SK-N-SH treated with all-trans-retinoic acid at 6 μM for 48 hours (cell line): ENCODE measurements around the gene ILK.

Source experiments
- ATAC-seq: fragments of 200-7000 bp; cut with Tn5 transposase; 3 replicates; pipeline ENCODE4 v1.9.1; 2020; ENCODE audit warnings: mild to moderate bottlenecking, moderate library complexity
- ARNTL ChIP-seq: fragments of 450-650 bp; formaldehyde crosslinking; IDR thresholded peaks from 2 replicates; pipeline ENCODE4 v1.5.0; 2020; ENCODE audit warnings: low read depth, mild to moderate bottlenecking, moderate library complexity, borderline replicate concordance
- BACH2 ChIP-seq: fragments of 250-450 bp; sonication (Bioruptor Pico); IDR thresholded peaks from 2 replicates; pipeline ENCODE4 v1.9.0; 2021; ENCODE audit warnings: mild to moderate bottlenecking, borderline replicate concordance
- CSDC2 ChIP-seq: fragments of 250-450 bp; sonication (Bioruptor Pico); IDR thresholded peaks from 2 replicates; pipeline ENCODE4 v1.5.0; 2020; ENCODE audit warnings: mild to moderate bottlenecking, moderate library complexity
- ESRRG ChIP-seq: fragments of 250-450 bp; sonication (Bioruptor Pico); IDR thresholded peaks from 2 replicates; pipeline ENCODE4 v1.6.1; 2021; ENCODE audit warnings: mild to moderate bottlenecking
- GLIS3 ChIP-seq: fragments of 250-450 bp; sonication (Bioruptor Pico); IDR thresholded peaks from 2 replicates; pipeline ENCODE4 v1.5.0; 2020; ENCODE audit warnings: mild to moderate bottlenecking, moderate library complexity
- ISL1 ChIP-seq: fragments of 250-450 bp; sonication (Bioruptor Pico); IDR thresholded peaks from 2 replicates; pipeline ENCODE4 v2.1.2; 2022; ENCODE audit warnings: mild to moderate bottlenecking, moderate library complexity
- OSR1 ChIP-seq: fragments of 250-450 bp; sonication (Bioruptor Pico); IDR thresholded peaks from 2 replicates; pipeline ENCODE4 v1.8.0; 2022; ENCODE audit warnings: moderate library complexity, mild to moderate bottlenecking, inconsistent platforms
- PPARA ChIP-seq: fragments of 250-450 bp; sonication (Bioruptor Pico); IDR thresholded peaks from 2 replicates; pipeline ENCODE4 v1.5.0; 2020; ENCODE audit warnings: mild to moderate bottlenecking, borderline replicate concordance
- RARB ChIP-seq: fragments of 250-450 bp; sonication (Bioruptor Pico); IDR thresholded peaks from 2 replicates; pipeline ENCODE4 v1.8.0; 2021; ENCODE audit warnings: mild to moderate bottlenecking, moderate library complexity
- SNAI2 ChIP-seq: fragments of 250-450 bp; sonication (Bioruptor Pico); IDR thresholded peaks from 2 replicates; pipeline ENCODE4 v1.5.0; 2020; ENCODE audit warnings: mild to moderate bottlenecking, moderate library complexity
- TOX ChIP-seq: fragments of 250-450 bp; sonication (Bioruptor Pico); IDR thresholded peaks from 2 replicates; pipeline ENCODE4 v1.8.0; 2021; ENCODE audit warnings: mild to moderate bottlenecking, moderate library complexity, borderline replicate concordance
- ZC3H10 ChIP-seq: fragments of 250-450 bp; sonication (Bioruptor Pico); IDR thresholded peaks from 2 replicates; pipeline ENCODE4 v1.5.1; 2021; ENCODE audit warnings: mild to moderate bottlenecking, moderate library complexity
- ZFP3 ChIP-seq: fragments of 250-450 bp; sonication (Bioruptor Pico); IDR thresholded peaks from 2 replicates; pipeline ENCODE4 v1.5.0; 2020; ENCODE audit warnings: mild to moderate bottlenecking, moderate library complexity
- ZFP30 ChIP-seq: fragments of 450-650 bp; formaldehyde crosslinking; IDR thresholded peaks from 2 replicates; pipeline ENCODE4 v1.5.0; 2022; ENCODE audit warnings: mild to moderate bottlenecking, moderate library complexity
- ZNF565 ChIP-seq: fragments of 450-650 bp; formaldehyde crosslinking; conservative IDR thresholded peaks from 2 replicates; pipeline ENCODE4 v1.5.0; 2020; ENCODE audit warnings: low read depth, mild to moderate bottlenecking, moderate library complexity
- ZNF70 ChIP-seq: fragments of 450-650 bp; formaldehyde crosslinking; IDR thresholded peaks from 2 replicates; pipeline ENCODE4 v1.5.0; 2020; ENCODE audit warnings: mild to moderate bottlenecking, moderate library complexity
- ZNF8 ChIP-seq: fragments of 450-650 bp; formaldehyde crosslinking; IDR thresholded peaks from 2 replicates; pipeline ENCODE4 v1.5.0; 2020; ENCODE audit warnings: mild to moderate bottlenecking, moderate library complexity
- TF ChIP-seq, protein P1 (sequence below): fragments of 250-450 bp; sonication (Bioruptor Pico); IDR thresholded peaks from 2 replicates; pipeline ENCODE4 v1.5.1; 2020; ENCODE audit warnings: low read depth, mild to moderate bottlenecking, moderate library complexity
- TF ChIP-seq, protein P2 (sequence below): fragments of 250-450 bp; sonication (Bioruptor Pico); IDR thresholded peaks from 2 replicates; pipeline ENCODE4 v1.5.1; 2021; ENCODE audit warnings: mild to moderate bottlenecking, moderate library complexity
- TF ChIP-seq, protein P3 (sequence below): fragments of 250-450 bp; sonication (Bioruptor Pico); IDR thresholded peaks from 2 replicates; pipeline ENCODE4 v1.5.0; 2020; ENCODE audit warnings: mild to moderate bottlenecking, moderate library complexity
- TF ChIP-seq, protein P4 (sequence below): fragments of 250-450 bp; sonication (Bioruptor Pico); IDR thresholded peaks from 2 replicates; pipeline ENCODE4 v1.8.0; 2021; ENCODE audit warnings: low read depth, mild to moderate bottlenecking, moderate library complexity, borderline replicate concordance

ILK gene

DNA sequence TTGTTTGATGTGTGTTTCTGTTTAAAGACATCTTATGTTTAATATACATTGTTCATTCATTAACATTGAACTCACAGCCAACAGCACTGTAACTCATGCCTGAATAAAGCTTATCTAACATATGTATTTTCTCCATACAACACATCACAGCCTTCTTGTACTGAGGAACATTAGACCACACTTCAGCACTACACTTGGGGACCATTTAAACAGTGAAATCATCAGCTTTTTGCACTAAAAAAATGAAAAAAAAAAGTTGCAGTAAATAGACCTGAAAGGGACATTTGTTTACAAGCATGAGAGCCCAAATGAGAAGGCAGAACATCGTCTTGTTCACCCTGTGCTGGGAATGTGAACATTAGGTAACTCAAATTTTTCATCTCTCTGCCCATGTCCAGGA is 31.0 kb downstream of the ILK start:
- TF ChIP-seq, protein P1, sequence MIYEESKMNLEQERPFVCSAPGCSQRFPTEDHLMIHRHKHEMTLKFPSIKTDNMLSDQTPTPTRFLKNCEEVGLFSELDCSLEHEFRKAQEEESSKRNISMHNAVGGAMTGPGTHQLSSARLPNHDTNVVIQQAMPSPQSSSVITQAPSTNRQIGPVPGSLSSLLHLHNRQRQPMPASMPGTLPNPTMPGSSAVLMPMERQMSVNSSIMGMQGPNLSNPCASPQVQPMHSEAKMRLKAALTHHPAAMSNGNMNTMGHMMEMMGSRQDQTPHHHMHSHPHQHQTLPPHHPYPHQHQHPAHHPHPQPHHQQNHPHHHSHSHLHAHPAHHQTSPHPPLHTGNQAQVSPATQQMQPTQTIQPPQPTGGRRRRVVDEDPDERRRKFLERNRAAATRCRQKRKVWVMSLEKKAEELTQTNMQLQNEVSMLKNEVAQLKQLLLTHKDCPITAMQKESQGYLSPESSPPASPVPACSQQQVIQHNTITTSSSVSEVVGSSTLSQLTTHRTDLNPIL (CRISPR knock-in tag) = no peak
- no peak for TF ChIP-seq TOX (CRISPR knock-in tag)
- no peak for TF ChIP-seq ZNF70 (CRISPR knock-in tag)
- no peak for TF ChIP-seq ESRRG
- TF ChIP-seq GLIS3 (CRISPR knock-in tag) = no peak
- TF ChIP-seq ZNF8 (CRISPR knock-in tag) = no peak
- TF ChIP-seq ZC3H10 (CRISPR knock-in tag) = no peak
- no peak for TF ChIP-seq ZNF565
- no peak for TF ChIP-seq ZFP3
- no peak for TF ChIP-seq BACH2 (CRISPR knock-in tag)
- no peak for TF ChIP-seq PPARA (CRISPR knock-in tag)
- no peak for TF ChIP-seq RARB (CRISPR knock-in tag)
- TF ChIP-seq OSR1 (CRISPR knock-in tag) = no peak
- no peak for TF ChIP-seq SNAI2 (CRISPR knock-in tag)
- no peak for TF ChIP-seq CSDC2 (CRISPR knock-in tag)
- TF ChIP-seq, protein P2, sequence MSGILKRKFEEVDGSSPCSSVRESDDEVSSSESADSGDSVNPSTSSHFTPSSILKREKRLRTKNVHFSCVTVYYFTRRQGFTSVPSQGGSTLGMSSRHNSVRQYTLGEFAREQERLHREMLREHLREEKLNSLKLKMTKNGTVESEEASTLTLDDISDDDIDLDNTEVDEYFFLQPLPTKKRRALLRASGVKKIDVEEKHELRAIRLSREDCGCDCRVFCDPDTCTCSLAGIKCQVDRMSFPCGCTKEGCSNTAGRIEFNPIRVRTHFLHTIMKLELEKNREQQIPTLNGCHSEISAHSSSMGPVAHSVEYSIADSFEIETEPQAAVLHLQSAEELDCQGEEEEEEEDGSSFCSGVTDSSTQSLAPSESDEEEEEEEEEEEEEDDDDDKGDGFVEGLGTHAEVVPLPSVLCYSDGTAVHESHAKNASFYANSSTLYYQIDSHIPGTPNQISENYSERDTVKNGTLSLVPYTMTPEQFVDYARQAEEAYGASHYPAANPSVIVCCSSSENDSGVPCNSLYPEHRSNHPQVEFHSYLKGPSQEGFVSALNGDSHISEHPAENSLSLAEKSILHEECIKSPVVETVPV (CRISPR knock-in tag) = no peak
- TF ChIP-seq, protein P3, sequence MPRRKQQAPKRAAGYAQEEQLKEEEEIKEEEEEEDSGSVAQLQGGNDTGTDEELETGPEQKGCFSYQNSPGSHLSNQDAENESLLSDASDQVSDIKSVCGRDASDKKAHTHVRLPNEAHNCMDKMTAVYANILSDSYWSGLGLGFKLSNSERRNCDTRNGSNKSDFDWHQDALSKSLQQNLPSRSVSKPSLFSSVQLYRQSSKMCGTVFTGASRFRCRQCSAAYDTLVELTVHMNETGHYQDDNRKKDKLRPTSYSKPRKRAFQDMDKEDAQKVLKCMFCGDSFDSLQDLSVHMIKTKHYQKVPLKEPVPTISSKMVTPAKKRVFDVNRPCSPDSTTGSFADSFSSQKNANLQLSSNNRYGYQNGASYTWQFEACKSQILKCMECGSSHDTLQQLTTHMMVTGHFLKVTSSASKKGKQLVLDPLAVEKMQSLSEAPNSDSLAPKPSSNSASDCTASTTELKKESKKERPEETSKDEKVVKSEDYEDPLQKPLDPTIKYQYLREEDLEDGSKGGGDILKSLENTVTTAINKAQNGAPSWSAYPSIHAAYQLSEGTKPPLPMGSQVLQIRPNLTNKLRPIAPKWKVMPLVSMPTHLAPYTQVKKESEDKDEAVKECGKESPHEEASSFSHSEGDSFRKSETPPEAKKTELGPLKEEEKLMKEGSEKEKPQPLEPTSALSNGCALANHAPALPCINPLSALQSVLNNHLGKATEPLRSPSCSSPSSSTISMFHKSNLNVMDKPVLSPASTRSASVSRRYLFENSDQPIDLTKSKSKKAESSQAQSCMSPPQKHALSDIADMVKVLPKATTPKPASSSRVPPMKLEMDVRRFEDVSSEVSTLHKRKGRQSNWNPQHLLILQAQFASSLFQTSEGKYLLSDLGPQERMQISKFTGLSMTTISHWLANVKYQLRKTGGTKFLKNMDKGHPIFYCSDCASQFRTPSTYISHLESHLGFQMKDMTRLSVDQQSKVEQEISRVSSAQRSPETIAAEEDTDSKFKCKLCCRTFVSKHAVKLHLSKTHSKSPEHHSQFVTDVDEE (CRISPR knock-in tag) = no peak
- TF ChIP-seq ISL1 (CRISPR knock-in tag) = no peak
- ATAC-seq = no peak

DNA sequence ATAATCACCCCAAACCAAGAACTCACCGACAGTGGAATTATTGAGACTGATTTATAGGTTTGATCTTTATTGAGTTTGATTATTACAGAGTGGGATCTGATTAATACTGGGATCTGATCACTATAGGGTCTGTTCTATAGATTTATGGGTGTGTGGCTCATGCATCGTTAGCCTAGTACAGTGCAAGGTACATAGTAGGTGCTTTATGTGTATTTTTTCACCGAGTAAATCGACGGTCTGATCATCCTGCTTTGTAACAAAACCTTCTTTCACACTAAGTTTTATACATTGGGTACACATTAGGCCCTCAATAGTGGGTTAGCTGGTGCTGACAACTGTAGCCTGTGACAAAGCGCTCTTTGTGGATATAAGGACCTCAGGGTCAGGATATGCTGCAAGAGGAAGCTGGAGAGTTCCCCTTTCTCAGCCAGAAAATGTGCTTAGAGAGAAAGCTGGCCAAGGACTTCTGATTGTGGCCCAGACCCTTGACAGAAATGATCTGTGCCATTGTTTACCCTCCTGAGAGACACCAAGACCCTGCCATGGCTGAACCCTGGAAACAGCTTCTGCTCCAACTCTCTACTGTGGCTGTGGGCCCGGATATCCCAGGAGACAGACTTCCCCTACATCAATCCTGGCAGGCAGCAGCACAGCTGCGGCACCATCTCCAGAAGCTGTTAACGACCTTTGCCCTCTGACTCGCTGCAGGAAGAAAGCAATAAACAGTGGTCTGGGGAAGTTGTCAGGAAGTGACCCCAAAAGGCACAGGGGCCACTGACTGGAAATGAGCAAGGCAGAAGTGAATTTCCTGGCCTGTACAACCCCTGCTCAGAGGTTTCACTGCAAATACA is 31.7 kb downstream of the ILK start:
- peak; percentile 39; the same call in 2 of the 3 replicates for ATAC-seq
- TF ChIP-seq, protein P2 (CRISPR knock-in tag) = no peak
- TF ChIP-seq RARB (CRISPR knock-in tag) = no peak
- TF ChIP-seq ZNF70 (CRISPR knock-in tag) = no peak
- no peak for TF ChIP-seq TOX (CRISPR knock-in tag)
- TF ChIP-seq ARNTL = no peak
- no peak for TF ChIP-seq OSR1 (CRISPR knock-in tag)
- TF ChIP-seq ISL1 (CRISPR knock-in tag) = no peak
- TF ChIP-seq CSDC2 (CRISPR knock-in tag) = no peak
- no peak for TF ChIP-seq ZC3H10 (CRISPR knock-in tag)

DNA sequence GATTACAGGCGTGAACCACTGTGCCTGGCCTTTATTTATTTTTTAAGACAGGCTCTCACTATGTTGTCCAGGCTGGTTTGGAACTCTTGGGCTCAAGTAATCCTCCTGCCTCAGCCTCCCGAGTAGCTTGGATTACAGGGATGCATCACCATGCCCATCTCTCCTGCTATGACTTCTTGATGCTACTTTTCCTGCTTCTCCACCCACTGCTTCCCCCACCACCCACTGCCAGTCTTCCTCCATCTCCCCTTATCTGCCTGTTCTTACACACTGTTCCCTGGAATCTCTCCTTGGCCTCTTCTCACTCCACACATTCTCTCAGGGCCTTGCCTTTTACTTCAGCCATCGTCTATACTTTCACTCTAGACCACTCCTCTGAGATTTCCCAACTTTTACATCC is 32.9 kb downstream of the ILK start:
- ATAC-seq = no peak
- TF ChIP-seq, protein P2 (CRISPR knock-in tag) = no peak
- no peak for TF ChIP-seq RARB (CRISPR knock-in tag)
- TF ChIP-seq ZFP30 (CRISPR knock-in tag) = no peak
- no peak for TF ChIP-seq SNAI2 (CRISPR knock-in tag)
- TF ChIP-seq CSDC2 (CRISPR knock-in tag) = no peak
- no peak for TF ChIP-seq BACH2 (CRISPR knock-in tag)
- TF ChIP-seq, protein P4, sequence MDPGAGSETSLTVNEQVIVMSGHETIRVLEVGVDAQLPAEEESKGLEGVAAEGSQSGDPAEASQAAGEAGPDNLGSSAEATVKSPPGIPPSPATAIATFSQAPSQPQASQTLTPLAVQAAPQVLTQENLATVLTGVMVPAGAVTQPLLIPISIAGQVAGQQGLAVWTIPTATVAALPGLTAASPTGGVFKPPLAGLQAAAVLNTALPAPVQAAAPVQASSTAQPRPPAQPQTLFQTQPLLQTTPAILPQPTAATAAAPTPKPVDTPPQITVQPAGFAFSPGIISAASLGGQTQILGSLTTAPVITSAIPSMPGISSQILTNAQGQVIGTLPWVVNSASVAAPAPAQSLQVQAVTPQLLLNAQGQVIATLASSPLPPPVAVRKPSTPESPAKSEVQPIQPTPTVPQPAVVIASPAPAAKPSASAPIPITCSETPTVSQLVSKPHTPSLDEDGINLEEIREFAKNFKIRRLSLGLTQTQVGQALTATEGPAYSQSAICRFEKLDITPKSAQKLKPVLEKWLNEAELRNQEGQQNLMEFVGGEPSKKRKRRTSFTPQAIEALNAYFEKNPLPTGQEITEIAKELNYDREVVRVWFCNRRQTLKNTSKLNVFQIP (CRISPR knock-in tag) = no peak
- no peak for TF ChIP-seq GLIS3 (CRISPR knock-in tag)
- no peak for TF ChIP-seq OSR1 (CRISPR knock-in tag)
- no peak for TF ChIP-seq ZNF70 (CRISPR knock-in tag)
- TF ChIP-seq ZNF8 (CRISPR knock-in tag) = no peak
- TF ChIP-seq, protein P1 (CRISPR knock-in tag) = no peak
- TF ChIP-seq, protein P3 (CRISPR knock-in tag) = no peak
